ENCODE data around the gene ATXN2. TPM values are rescaled to one million over a fixed set of nuclear protein-coding genes. Genes with fewer than 3 reads are reported as not detected.

ATXN2 gene
- total RNA-seq, 1 experiment from 2014 or later: 56.3 TPM

DNA sequence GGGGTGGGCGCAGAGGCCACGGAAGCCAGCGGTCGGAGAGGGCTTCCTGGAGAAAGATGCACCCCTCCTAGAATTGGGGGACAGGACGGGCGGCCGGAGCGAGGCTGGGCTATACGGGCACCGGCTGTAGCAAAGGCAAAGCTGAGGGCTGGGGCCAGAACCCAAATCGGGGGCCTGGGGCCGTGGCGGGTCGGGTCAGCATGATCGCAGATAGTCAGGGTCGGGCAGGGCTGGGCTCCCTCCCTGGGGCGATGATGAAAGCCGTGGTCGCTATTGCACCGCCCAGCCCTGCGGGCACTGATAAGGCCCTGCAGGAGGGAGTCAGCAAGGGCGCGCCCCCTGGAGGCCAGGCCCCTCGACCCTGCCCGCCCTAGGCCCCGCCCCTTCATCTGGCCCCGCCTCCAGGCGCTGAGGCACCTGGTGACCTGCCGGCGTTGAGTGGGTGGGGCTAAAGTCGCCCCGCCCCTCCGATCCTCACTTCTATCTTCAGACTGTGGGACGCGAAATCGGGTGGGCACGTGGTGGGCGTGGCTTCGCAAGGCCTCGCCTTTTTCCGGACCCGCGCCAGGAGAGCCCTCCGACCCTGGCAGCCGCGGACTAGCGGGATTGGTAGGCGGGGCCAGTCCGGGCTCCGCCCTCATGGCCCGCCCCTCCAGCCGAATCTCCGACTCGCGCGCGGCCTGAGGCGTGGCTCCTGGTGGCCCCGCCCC is 193.8 kb downstream of the ATXN2 start:
- Mint-ChIP-seq H3K9me3 (no peaks in the 10 kb centered on the region), H3K27me3 (ENCODE audit: low read depth) (0 out of 2 replicates have a peak, but pooled peaks cover 2% of the 10 kb centered on the region), H3K4me3 (peak overlapping the region; percentile 78), H3K4me1 (peaks cover 47% of the 10 kb centered on the region), H3K27ac (no peak overlapping the region), H3K36me3 (no peaks in the 10 kb centered on the region)
- ATAC-seq (peak; percentile 86), DNase-seq (ENCODE audit: low spot score) (peak; percentile 100)
- CTCF ChIA-PET: interaction anchor here (0.7 to 3.4 kb wide), 6 partner anchors 7 to 47 kb away, joined by 3 to 82 read pairs (median 18); no protein-coding TSS in a partner anchor
- POLR2A ChIA-PET: interaction anchor here (0.9 to 1.5 kb wide), 3 partner anchors 9 to 361 kb away, joined by 3 to 4 read pairs (median 3); partner anchors contain the start of gene ALDH2
- no peak for TF ChIP-seq FOXJ3 (CRISPR knock-in tag; IDR thresholded peaks at IDR 0.05; ENCODE audit: borderline replicate concordance)
- TF ChIP-seq NR3C1 (CRISPR knock-in tag; conservative IDR thresholded peaks at IDR 0.05; ENCODE audit: low read depth): no peak
- no peak for TF ChIP-seq ZNF317 (CRISPR knock-in tag; IDR thresholded peaks at IDR 0.05; ENCODE audit: borderline replicate concordance, low read depth)
- TF ChIP-seq, protein P1, sequence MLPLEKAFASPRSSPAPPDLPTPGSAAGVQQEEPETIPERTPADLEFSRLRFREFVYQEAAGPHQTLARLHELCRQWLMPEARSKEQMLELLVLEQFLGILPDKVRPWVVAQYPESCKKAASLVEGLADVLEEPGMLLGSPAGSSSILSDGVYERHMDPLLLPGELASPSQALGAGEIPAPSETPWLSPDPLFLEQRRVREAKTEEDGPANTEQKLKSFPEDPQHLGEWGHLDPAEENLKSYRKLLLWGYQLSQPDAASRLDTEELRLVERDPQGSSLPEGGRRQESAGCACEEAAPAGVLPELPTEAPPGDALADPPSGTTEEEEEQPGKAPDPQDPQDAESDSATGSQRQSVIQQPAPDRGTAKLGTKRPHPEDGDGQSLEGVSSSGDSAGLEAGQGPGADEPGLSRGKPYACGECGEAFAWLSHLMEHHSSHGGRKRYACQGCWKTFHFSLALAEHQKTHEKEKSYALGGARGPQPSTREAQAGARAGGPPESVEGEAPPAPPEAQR (CRISPR knock-in tag; IDR thresholded peaks at IDR 0.05): no peak
- TF ChIP-seq PRRX2 (CRISPR knock-in tag; IDR thresholded peaks at IDR 0.05): 0 out of 2 replicates have a peak, but pooled peaks have one; percentile 18
- TF ChIP-seq, protein P2, sequence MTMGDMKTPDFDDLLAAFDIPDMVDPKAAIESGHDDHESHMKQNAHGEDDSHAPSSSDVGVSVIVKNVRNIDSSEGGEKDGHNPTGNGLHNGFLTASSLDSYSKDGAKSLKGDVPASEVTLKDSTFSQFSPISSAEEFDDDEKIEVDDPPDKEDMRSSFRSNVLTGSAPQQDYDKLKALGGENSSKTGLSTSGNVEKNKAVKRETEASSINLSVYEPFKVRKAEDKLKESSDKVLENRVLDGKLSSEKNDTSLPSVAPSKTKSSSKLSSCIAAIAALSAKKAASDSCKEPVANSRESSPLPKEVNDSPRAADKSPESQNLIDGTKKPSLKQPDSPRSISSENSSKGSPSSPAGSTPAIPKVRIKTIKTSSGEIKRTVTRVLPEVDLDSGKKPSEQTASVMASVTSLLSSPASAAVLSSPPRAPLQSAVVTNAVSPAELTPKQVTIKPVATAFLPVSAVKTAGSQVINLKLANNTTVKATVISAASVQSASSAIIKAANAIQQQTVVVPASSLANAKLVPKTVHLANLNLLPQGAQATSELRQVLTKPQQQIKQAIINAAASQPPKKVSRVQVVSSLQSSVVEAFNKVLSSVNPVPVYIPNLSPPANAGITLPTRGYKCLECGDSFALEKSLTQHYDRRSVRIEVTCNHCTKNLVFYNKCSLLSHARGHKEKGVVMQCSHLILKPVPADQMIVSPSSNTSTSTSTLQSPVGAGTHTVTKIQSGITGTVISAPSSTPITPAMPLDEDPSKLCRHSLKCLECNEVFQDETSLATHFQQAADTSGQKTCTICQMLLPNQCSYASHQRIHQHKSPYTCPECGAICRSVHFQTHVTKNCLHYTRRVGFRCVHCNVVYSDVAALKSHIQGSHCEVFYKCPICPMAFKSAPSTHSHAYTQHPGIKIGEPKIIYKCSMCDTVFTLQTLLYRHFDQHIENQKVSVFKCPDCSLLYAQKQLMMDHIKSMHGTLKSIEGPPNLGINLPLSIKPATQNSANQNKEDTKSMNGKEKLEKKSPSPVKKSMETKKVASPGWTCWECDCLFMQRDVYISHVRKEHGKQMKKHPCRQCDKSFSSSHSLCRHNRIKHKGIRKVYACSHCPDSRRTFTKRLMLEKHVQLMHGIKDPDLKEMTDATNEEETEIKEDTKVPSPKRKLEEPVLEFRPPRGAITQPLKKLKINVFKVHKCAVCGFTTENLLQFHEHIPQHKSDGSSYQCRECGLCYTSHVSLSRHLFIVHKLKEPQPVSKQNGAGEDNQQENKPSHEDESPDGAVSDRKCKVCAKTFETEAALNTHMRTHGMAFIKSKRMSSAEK (CRISPR knock-in tag; IDR thresholded peaks at IDR 0.05; ENCODE audit: borderline replicate concordance): no peak
- TF ChIP-seq, protein P3, sequence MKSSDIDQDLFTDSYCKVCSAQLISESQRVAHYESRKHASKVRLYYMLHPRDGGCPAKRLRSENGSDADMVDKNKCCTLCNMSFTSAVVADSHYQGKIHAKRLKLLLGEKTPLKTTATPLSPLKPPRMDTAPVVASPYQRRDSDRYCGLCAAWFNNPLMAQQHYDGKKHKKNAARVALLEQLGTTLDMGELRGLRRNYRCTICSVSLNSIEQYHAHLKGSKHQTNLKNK (CRISPR knock-in tag; IDR thresholded peaks at IDR 0.05): no peak
- no peak for TF ChIP-seq ELF4 (CRISPR knock-in tag; IDR thresholded peaks at IDR 0.05; ENCODE audit: low read depth)
- TF ChIP-seq MYBL2 (CRISPR knock-in tag; IDR thresholded peaks at IDR 0.05): no peak
- no peak; the same call in 1 of the 2 replicates for TF ChIP-seq ETV6 (CRISPR knock-in tag; IDR thresholded peaks at IDR 0.05)
- TF ChIP-seq SP1 (CRISPR knock-in tag; conservative IDR thresholded peaks at IDR 0.05): peak; percentile 89
- TF ChIP-seq FOXP1 (CRISPR knock-in tag; IDR thresholded peaks at IDR 0.05; ENCODE audit: borderline replicate concordance): no peak
- TF ChIP-seq, protein P4, sequence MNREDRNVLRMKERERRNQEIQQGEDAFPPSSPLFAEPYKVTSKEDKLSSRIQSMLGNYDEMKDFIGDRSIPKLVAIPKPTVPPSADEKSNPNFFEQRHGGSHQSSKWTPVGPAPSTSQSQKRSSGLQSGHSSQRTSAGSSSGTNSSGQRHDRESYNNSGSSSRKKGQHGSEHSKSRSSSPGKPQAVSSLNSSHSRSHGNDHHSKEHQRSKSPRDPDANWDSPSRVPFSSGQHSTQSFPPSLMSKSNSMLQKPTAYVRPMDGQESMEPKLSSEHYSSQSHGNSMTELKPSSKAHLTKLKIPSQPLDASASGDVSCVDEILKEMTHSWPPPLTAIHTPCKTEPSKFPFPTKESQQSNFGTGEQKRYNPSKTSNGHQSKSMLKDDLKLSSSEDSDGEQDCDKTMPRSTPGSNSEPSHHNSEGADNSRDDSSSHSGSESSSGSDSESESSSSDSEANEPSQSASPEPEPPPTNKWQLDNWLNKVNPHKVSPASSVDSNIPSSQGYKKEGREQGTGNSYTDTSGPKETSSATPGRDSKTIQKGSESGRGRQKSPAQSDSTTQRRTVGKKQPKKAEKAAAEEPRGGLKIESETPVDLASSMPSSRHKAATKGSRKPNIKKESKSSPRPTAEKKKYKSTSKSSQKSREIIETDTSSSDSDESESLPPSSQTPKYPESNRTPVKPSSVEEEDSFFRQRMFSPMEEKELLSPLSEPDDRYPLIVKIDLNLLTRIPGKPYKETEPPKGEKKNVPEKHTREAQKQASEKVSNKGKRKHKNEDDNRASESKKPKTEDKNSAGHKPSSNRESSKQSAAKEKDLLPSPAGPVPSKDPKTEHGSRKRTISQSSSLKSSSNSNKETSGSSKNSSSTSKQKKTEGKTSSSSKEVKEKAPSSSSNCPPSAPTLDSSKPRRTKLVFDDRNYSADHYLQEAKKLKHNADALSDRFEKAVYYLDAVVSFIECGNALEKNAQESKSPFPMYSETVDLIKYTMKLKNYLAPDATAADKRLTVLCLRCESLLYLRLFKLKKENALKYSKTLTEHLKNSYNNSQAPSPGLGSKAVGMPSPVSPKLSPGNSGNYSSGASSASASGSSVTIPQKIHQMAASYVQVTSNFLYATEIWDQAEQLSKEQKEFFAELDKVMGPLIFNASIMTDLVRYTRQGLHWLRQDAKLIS (CRISPR knock-in tag; IDR thresholded peaks at IDR 0.05; ENCODE audit: borderline replicate concordance): no peak
- TF ChIP-seq, protein P5, sequence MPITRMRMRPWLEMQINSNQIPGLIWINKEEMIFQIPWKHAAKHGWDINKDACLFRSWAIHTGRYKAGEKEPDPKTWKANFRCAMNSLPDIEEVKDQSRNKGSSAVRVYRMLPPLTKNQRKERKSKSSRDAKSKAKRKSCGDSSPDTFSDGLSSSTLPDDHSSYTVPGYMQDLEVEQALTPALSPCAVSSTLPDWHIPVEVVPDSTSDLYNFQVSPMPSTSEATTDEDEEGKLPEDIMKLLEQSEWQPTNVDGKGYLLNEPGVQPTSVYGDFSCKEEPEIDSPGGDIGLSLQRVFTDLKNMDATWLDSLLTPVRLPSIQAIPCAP (CRISPR knock-in tag; IDR thresholded peaks at IDR 0.05): no peak
- TF ChIP-seq CREM (CRISPR knock-in tag; IDR thresholded peaks at IDR 0.05): no peak; the same call in 1 of the 2 replicates
- TF ChIP-seq, protein P6, sequence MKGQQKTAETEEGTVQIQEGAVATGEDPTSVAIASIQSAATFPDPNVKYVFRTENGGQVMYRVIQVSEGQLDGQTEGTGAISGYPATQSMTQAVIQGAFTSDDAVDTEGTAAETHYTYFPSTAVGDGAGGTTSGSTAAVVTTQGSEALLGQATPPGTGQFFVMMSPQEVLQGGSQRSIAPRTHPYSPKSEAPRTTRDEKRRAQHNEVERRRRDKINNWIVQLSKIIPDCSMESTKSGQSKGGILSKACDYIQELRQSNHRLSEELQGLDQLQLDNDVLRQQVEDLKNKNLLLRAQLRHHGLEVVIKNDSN (CRISPR knock-in tag; IDR thresholded peaks at IDR 0.05): peak; percentile 91
- TF ChIP-seq, protein P7, sequence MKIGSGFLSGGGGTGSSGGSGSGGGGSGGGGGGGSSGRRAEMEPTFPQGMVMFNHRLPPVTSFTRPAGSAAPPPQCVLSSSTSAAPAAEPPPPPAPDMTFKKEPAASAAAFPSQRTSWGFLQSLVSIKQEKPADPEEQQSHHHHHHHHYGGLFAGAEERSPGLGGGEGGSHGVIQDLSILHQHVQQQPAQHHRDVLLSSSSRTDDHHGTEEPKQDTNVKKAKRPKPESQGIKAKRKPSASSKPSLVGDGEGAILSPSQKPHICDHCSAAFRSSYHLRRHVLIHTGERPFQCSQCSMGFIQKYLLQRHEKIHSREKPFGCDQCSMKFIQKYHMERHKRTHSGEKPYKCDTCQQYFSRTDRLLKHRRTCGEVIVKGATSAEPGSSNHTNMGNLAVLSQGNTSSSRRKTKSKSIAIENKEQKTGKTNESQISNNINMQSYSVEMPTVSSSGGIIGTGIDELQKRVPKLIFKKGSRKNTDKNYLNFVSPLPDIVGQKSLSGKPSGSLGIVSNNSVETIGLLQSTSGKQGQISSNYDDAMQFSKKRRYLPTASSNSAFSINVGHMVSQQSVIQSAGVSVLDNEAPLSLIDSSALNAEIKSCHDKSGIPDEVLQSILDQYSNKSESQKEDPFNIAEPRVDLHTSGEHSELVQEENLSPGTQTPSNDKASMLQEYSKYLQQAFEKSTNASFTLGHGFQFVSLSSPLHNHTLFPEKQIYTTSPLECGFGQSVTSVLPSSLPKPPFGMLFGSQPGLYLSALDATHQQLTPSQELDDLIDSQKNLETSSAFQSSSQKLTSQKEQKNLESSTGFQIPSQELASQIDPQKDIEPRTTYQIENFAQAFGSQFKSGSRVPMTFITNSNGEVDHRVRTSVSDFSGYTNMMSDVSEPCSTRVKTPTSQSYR (CRISPR knock-in tag; IDR thresholded peaks at IDR 0.05): no peak
- no peak for TF ChIP-seq FOXK1 (CRISPR knock-in tag; IDR thresholded peaks at IDR 0.05)
- TF ChIP-seq NR2C2 (CRISPR knock-in tag; IDR thresholded peaks at IDR 0.05): no peak
- peak; percentile 100 for TF ChIP-seq GABPB1 (CRISPR knock-in tag; IDR thresholded peaks at IDR 0.05)
- no peak for TF ChIP-seq ZNF263 (CRISPR knock-in tag; IDR thresholded peaks at IDR 0.05; ENCODE audit: low read depth)

All from WTC11 (cell line).